ENCODE data around the gene PCYT2. TPM values are rescaled to one million over a fixed set of nuclear protein-coding genes. Genes with fewer than 3 reads are reported as not detected.

The PCYT2 gene
- total RNA-seq, 2 experiments from 2014 or later = 20.5 to 22.6 TPM

GRCh38 chr17:81926451-81927151 is 15.4 kb upstream of the PCYT2 start:
- TF ChIP-seq, protein P1, sequence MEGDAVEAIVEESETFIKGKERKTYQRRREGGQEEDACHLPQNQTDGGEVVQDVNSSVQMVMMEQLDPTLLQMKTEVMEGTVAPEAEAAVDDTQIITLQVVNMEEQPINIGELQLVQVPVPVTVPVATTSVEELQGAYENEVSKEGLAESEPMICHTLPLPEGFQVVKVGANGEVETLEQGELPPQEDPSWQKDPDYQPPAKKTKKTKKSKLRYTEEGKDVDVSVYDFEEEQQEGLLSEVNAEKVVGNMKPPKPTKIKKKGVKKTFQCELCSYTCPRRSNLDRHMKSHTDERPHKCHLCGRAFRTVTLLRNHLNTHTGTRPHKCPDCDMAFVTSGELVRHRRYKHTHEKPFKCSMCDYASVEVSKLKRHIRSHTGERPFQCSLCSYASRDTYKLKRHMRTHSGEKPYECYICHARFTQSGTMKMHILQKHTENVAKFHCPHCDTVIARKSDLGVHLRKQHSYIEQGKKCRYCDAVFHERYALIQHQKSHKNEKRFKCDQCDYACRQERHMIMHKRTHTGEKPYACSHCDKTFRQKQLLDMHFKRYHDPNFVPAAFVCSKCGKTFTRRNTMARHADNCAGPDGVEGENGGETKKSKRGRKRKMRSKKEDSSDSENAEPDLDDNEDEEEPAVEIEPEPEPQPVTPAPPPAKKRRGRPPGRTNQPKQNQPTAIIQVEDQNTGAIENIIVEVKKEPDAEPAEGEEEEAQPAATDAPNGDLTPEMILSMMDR (IDR thresholded peaks at IDR 0.05) = no peak
- H3K4me3 Mint-ChIP-seq = peak overlapping the region; percentile 80
- H3K27ac Mint-ChIP-seq = peak overlapping the region; percentile 79
- CTCF ChIA-PET = interaction anchor here (1.1 to 5.1 kb wide), 5 partner anchors 9 to 104 kb away, joined by 3 to 23 read pairs (median 5); partner anchors contain the start of genes CENPX and SIRT7
- no peaks in the 10 kb centered on the region for H3K9me3 Mint-ChIP-seq
- H3K4me1 Mint-ChIP-seq (ENCODE audit: low read depth) = peaks cover 27% of the 10 kb centered on the region
- H3K27me3 Mint-ChIP-seq = peaks cover 5% of the 10 kb centered on the region
- H3K36me3 Mint-ChIP-seq (ENCODE audit: low read depth) = no peaks in the 10 kb centered on the region
- DNase-seq (peak; percentile 76), ATAC-seq (peak; percentile 15)
- intact Hi-C loops (cut with micrococcal nuclease) = no loop called here
- POLR2A ChIA-PET = interaction anchor here (0.9 to 4.1 kb wide), 13 partner anchors 10 to 223 kb away, joined by 3 to 20 read pairs (median 3); partner anchors contain the start of genes ASPSCR1, DUS1L, FASN and MRPL12

DNA sequence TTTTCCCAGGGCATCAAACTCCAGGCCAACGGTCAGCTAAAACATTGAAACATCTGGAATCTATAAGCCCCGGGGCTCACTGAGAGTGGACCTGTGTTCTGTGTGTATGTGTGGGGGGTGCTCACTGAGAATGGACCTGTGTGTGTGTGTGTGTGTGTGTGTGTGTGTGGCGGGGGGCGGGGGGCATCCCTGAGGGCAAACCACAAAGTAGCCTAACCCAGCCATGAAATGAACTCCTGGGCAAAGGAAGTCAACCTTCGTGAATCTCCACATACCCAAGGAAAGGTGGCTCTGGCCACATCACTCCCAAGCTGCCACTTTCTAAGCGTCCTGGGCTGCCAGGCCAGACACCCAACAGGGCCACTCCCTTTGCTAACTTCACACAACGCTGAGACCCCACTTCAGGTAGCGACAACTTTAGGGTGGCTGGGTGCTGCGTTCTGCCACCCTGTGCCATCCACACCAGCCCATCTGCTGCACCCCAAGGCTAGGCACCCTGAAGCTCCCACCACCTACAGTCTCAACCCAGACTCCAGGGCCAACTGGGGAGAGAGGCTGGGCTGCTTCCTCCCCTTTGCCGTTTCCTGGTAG is 14.8 kb upstream of the PCYT2 start:
- H3K27me3 Mint-ChIP-seq = peaks cover 5% of the 10 kb centered on the region
- ATAC-seq (no peak), DNase-seq (no peak)
- TF ChIP-seq, protein P1 (IDR thresholded peaks at IDR 0.05) = no peak
- peaks cover 23% of the 10 kb centered on the region for H3K4me1 Mint-ChIP-seq (ENCODE audit: low read depth)
- no peaks in the 10 kb centered on the region for H3K36me3 Mint-ChIP-seq (ENCODE audit: low read depth)
- peak overlapping the region; percentile 79 for H3K27ac Mint-ChIP-seq
- peak overlapping the region; percentile 80 for H3K4me3 Mint-ChIP-seq
- no peaks in the 10 kb centered on the region for H3K9me3 Mint-ChIP-seq
- ChIA-PET CTCF (interaction anchor here (1.1 to 5.1 kb wide), 5 partner anchors 9 to 229 kb away, joined by 3 to 23 read pairs (median 4); partner anchors contain the start of genes CENPX and SIRT7), POLR2A (interaction anchor here (0.9 to 4.1 kb wide), 10 partner anchors 9 to 139 kb away, joined by 3 to 20 read pairs (median 5); partner anchors contain the start of genes DUS1L, PCYT2, PYCR1 and SIRT7)
- intact Hi-C loops (cut with micrococcal nuclease) = no loop called here

DNA sequence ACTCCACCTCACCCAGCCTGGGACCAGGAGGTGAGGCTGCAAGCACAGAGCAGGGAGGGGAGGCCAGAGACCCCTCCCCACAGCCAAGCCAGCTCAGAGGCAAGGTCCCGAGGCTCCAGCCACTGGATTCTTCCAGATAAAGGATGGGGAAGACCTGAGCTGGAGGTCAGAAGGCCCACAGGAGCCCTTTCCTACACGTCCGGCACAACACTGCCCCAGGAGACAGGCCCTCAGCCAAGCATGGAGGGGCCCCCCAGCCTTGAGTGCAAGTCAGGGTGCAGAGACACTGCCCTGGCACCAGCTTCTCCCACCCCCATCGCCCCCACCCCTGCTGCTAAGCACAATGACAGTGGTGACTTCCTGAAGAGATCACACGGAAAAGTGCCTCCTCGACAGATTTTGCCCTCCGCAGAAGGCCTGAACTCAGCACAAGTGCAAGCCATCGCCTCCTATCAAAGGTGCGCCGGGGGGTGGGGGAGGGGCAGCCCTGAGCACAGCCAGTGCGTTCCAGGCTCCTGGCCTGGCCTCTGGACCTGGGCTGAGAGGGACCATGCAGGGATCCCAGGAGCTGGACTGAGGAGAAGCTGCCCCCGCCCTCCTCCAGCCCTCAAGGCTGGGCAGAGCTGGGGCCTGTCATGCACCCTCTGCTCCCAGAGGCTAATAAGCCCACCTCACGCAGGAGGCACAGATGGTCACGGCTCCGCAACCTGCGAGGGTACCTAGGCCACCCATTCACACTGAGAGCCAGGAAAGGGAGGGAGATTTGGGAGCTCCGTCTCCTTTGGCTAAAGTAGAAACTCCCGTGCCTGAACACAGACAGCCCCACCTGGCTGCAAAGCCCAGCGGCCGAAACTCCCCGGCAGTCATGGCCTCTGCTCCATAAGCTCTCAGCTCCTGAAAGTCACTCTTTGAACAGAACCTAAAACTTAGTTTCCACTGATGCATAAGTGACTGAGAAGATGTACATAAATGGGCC is 13.6 kb upstream of the PCYT2 start:
- peaks cover 19% of the 10 kb centered on the region for H3K4me1 Mint-ChIP-seq (ENCODE audit: low read depth)
- no peak for ATAC-seq
- DNase-seq = no peak
- H3K4me3 Mint-ChIP-seq = peak overlapping the region; percentile 25
- TF ChIP-seq, protein P1 (IDR thresholded peaks at IDR 0.05) = no peak
- no peaks in the 10 kb centered on the region for H3K36me3 Mint-ChIP-seq (ENCODE audit: low read depth)
- H3K27me3 Mint-ChIP-seq = peaks cover 5% of the 10 kb centered on the region
- CTCF ChIA-PET = interaction anchor here (0.7 to 5.1 kb wide), 6 partner anchors 10 to 230 kb away, joined by 3 to 23 read pairs (median 4); partner anchors contain the start of gene CENPX
- intact Hi-C loops (cut with micrococcal nuclease) = no loop called here
- no peak overlapping the region for H3K27ac Mint-ChIP-seq
- POLR2A ChIA-PET = interaction anchor here (1.0 to 4.1 kb wide), 8 partner anchors 8 to 54 kb away, joined by 3 to 20 read pairs (median 7); partner anchors contain the start of genes ARHGDIA, PCYT2, PYCR1 and SIRT7
- H3K9me3 Mint-ChIP-seq = no peaks in the 10 kb centered on the region

- DNase-seq (no peak), ATAC-seq (no peak)
- Mint-ChIP-seq H3K4me3 (no peak overlapping the region), H3K27ac (no peak overlapping the region), H3K27me3 (no peaks in the 10 kb centered on the region), H3K4me1 (ENCODE audit: low read depth) (peaks cover 21% of the 10 kb centered on the region), H3K36me3 (ENCODE audit: low read depth) (peaks cover 3% of the 10 kb centered on the region), H3K9me3 (no peaks in the 10 kb centered on the region)
- CTCF ChIA-PET = interaction anchor here (1.1 to 5.1 kb wide), 2 partner anchors 9 to 98 kb away, joined by 4 to 23 read pairs; partner anchors contain the start of gene CENPX
- POLR2A ChIA-PET = interaction anchor here (1.2 to 2.4 kb wide), 4 partner anchors 10 to 52 kb away, joined by 3 to 9 read pairs (median 6); partner anchors contain the start of genes ARHGDIA and PCYT2
- TF ChIP-seq, protein P1 (IDR thresholded peaks at IDR 0.05) = no peak
- intact Hi-C loops (cut with micrococcal nuclease) = no loop called here
Measured at GRCh38 chr17:81923302-81924260, 12.4 kb upstream of the PCYT2 start.

All from activated CD8-positive, alpha-beta T cell treated with anti-CD3 and anti-CD28 coated beads for 36 hours (primary cell).